Measurements from ENCODE around the gene MLXIP.

DNA sequence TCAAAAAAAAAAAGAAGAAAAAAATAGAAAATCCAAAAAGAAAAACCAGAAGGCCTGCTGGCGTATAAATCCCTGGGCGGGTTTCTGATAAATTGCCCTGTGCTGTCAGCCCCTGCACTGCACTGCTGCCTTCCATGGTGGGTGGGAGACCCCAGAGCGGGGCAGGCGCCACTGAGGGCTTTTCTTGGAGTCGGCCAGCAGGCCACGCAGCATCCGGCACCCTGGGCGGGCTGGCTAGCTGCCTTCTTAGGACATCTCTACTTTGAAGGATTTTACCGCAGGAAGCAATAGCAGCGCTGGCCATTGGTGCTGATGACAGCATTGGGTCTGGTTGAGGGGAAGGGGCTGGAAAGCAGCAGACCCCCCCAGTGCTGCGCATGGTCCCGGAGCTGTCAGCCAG lies 66.3 kb downstream of the MLXIP start:
- TF ChIP-seq, protein P1, sequence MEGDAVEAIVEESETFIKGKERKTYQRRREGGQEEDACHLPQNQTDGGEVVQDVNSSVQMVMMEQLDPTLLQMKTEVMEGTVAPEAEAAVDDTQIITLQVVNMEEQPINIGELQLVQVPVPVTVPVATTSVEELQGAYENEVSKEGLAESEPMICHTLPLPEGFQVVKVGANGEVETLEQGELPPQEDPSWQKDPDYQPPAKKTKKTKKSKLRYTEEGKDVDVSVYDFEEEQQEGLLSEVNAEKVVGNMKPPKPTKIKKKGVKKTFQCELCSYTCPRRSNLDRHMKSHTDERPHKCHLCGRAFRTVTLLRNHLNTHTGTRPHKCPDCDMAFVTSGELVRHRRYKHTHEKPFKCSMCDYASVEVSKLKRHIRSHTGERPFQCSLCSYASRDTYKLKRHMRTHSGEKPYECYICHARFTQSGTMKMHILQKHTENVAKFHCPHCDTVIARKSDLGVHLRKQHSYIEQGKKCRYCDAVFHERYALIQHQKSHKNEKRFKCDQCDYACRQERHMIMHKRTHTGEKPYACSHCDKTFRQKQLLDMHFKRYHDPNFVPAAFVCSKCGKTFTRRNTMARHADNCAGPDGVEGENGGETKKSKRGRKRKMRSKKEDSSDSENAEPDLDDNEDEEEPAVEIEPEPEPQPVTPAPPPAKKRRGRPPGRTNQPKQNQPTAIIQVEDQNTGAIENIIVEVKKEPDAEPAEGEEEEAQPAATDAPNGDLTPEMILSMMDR (IDR thresholded peaks at IDR 0.05; ENCODE audit: poor library complexity, severe bottlenecking): no peak
- TF ChIP-seq EZH2 (IDR thresholded peaks at IDR 0.05; ENCODE audit: borderline replicate concordance, insufficient read depth, low read length, poor library complexity, severe bottlenecking) (no peak), RAD21 (conservative IDR thresholded peaks at IDR 0.05) (no peak), MXI1 (conservative IDR thresholded peaks at IDR 0.05; ENCODE audit: poor library complexity, severe bottlenecking) (no peak)

Data from neural cell (in vitro differentiated cells).